Cardiac fibroblast (primary cell): ENCODE measurements around the gene SYNC.
"Not testable (repeated sequence)": the region's sequence is repeated elsewhere in the genome, so short reads cannot be mapped to it uniquely, and the experiment has no call there.

ENCODE experiments used
- DNase-seq, 2 donors: peaks; one replicate each; pipeline versions ENCODE4 v3.0.0 to v3.0.0-alpha.2; 2010; ENCODE audit warnings: low read depth in 2 of 2
- H3K4me3 ChIP-seq, 2 donors: replicated peaks in 1 of 2; 1 replicate in 1 of 2; 2 replicates in 1 of 2; pipeline ENCODE4 v1.5.1; 2011; ENCODE audit warnings: low read depth in 2 of 2, low read length in 2 of 2, mild to moderate bottlenecking in 2 of 2, moderate library complexity in 1 of 2
- CTCF ChIP-seq: IDR thresholded peaks from one replicate; pipeline ENCODE4 v1.5.1; 2011; ENCODE audit warnings: low read depth, mild to moderate bottlenecking, low read length, inconsistent platforms

SYNC gene

GRCh38 chr1:32680642-32681041 lies 21.9 kb downstream of the SYNC start:
- no peak for TF ChIP-seq CTCF
- DNase-seq: no peak
- no peak overlapping the region for H3K4me3 ChIP-seq

- DNase-seq, H3K4me3 ChIP-seq: not testable (repeated sequence)
These were observed 22.6 kb downstream of the SYNC start for GRCh38 chr1:32679993-32680392.

GRCh38 chr1:32676945-32677344 lies 25.6 kb downstream of the SYNC start:
- H3K4me3 ChIP-seq: no peak overlapping the region
- TF ChIP-seq CTCF: no peak
- no peak for DNase-seq

- H3K4me3 ChIP-seq, DNase-seq: not testable (repeated sequence)
These were observed 33.9 kb downstream of the SYNC start for GRCh38 chr1:32668716-32669115.

- H3K4me3 ChIP-seq: no peak overlapping the region
- peak in 1 of 2 donors; percentile 31 for DNase-seq
- TF ChIP-seq CTCF: no peak
These were observed 35.5 kb downstream of the SYNC start for GRCh38 chr1:32666901-32667566.

GRCh38 chr1:32665915-32666314 lies 36.7 kb downstream of the SYNC start:
- TF ChIP-seq CTCF: no peak
- no peak for DNase-seq
- H3K4me3 ChIP-seq: no peak overlapping the region

- no peak for DNase-seq
- no peak for TF ChIP-seq CTCF
- H3K4me3 ChIP-seq: no peak overlapping the region
These were observed 43.0 kb downstream of the SYNC start for GRCh38 chr1:32659581-32659980.

GRCh38 chr1:32652244-32652962 lies 50.2 kb downstream of the SYNC start:
- peak overlapping the region in 1 of 2 donors; percentile 77 for H3K4me3 ChIP-seq
- no peak for DNase-seq
- TF ChIP-seq CTCF: no peak
